Measurements from ENCODE around the gene SLC22A15.

The SLC22A15 gene

DNA sequence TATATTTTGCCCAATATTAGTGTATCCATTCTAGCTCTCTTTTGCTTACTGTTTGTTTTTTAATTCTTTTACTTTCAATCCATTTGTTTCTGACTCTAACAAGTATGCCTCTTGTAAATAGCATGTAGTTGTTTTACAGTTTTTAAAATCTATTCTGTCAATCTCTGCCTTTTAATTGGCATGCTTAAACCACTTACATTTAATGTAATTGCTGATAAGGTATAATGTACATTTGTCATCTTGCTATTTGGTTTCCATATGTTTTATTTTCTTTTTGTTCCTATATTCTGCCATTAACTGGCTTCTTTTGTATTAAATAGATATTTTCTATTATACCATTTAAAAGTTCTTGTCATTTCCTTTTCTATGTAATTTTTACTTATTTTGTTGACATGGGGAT, 118.7 kb downstream of the SLC22A15 start:
- no peaks in the 10 kb centered on the region for H3K4me1 ChIP-seq (ENCODE audit: control extremely low read depth in 1 of 4, control insufficient read depth in 4 of 4, insufficient read depth in 4 of 4, low read length in 3 of 4)
- peaks cover 0 to 49% (median 6%) of the 10 kb centered on the region in 5 experiments for H3K9me3 ChIP-seq (ENCODE audit: control extremely low read depth in 1 of 5, control insufficient read depth in 4 of 5, insufficient read depth in 2 of 5, low read depth in 1 of 5, low read length in 4 of 5)
- H3K27ac ChIP-seq (ENCODE audit: insufficient read depth in 1 of 2, low read depth in 1 of 2, low read length in 2 of 2, poor library complexity in 1 of 2, severe bottlenecking in 2 of 2): no peak overlapping the region
- CTCF ChIA-PET: no interaction called here
- no peaks in the 10 kb centered on the region for H3K36me3 ChIP-seq (ENCODE audit: control insufficient read depth in 4 of 4, insufficient read depth in 4 of 4, low read length in 3 of 4)
- H3K4me3 ChIP-seq (ENCODE audit: control insufficient read depth in 1 of 7, extremely low read depth in 1 of 7, insufficient read depth in 4 of 7, low read depth in 2 of 7, low read length in 6 of 7): no peak overlapping the region
- POLR2A ChIA-PET: no interaction called here
- no peaks in the 10 kb centered on the region for H3K27me3 ChIP-seq (replicated peaks in 2 of 5; ENCODE audit: control insufficient read depth in 4 of 5, insufficient read depth in 5 of 5, low read length in 4 of 5)
- DNase-seq: no peak

DNA sequence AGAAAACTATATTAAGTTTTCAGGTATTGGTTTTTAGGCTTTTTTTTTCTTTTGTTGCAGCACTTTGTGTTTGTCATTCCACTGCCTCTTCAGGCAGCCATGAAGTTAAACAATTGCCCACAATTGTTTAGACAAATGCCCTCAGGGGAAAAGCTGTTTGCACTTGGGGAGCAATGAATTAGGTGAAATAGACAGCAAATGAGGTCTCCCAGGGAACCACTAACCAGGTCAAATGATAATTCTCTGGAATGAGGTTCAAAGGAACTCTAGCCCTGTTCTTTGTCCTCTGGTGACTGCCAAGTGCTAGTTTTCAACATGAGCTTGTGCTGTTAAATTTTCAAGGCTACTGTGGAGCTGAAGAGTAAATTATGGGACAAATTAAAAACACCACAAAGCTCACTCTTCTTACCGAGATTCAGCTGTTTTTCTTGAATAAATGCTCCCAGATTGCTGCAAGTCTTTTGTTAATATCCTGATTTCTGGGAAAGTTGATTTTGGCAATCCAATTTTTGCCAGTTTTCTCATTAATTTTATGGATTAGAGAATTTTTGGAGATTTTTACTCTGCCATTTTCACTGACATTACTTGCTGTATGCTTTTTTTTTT, 119.8 kb downstream of the SLC22A15 start:
- no CpG with 5 or more reads among the region's 1 CpG for WGBS (ENCODE audit: insufficient coverage)
- Histone ChIP-seq H3K4me3 (ENCODE audit: control insufficient read depth in 1 of 7, extremely low read depth in 1 of 7, insufficient read depth in 4 of 7, low read depth in 2 of 7, low read length in 6 of 7) (no peak overlapping the region), H3K9me3 (ENCODE audit: control extremely low read depth in 1 of 5, control insufficient read depth in 4 of 5, insufficient read depth in 2 of 5, low read depth in 1 of 5, low read length in 4 of 5) (peaks cover 0 to 39% (median 6%) of the 10 kb centered on the region in 5 experiments), H3K36me3 (ENCODE audit: control insufficient read depth in 4 of 4, insufficient read depth in 4 of 4, low read length in 3 of 4) (no peaks in the 10 kb centered on the region), H3K4me1 (ENCODE audit: control extremely low read depth in 1 of 4, control insufficient read depth in 4 of 4, insufficient read depth in 4 of 4, low read length in 3 of 4) (no peaks in the 10 kb centered on the region), H3K27me3 (replicated peaks in 2 of 5; ENCODE audit: control insufficient read depth in 4 of 5, insufficient read depth in 5 of 5, low read length in 4 of 5) (no peaks in the 10 kb centered on the region), H3K27ac (ENCODE audit: insufficient read depth in 1 of 2, low read depth in 1 of 2, low read length in 2 of 2, poor library complexity in 1 of 2, severe bottlenecking in 2 of 2) (no peak overlapping the region)
- ChIA-PET POLR2A (no interaction called here), CTCF (no interaction called here)
- DNase-seq: no peak

DNA sequence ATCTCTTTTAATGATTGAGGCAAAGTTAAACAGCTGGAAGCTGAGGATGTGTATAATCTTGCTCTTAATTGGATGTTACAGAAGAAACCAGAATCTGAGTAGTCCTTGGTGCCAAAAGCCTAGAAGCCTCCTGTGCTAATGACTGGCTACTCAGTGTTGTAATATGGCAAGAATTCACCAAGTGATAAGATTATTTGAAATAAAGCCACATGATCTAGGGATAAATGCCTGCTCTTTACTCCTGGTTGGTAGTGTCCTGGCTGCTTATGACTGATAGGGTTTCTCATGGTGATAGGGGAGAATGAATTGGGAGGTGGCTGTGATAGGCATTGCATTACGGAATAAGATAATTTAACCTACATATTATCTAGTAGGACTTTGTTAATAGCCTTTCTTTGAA, 121.3 kb downstream of the SLC22A15 start:
- H3K4me3 ChIP-seq (ENCODE audit: control insufficient read depth in 1 of 7, extremely low read depth in 1 of 7, insufficient read depth in 4 of 7, low read depth in 2 of 7, low read length in 6 of 7): no peak overlapping the region
- no peaks in the 10 kb centered on the region for H3K27me3 ChIP-seq (replicated peaks in 2 of 5; ENCODE audit: control insufficient read depth in 4 of 5, insufficient read depth in 5 of 5, low read length in 4 of 5)
- POLR2A ChIA-PET: no interaction called here
- no peak for DNase-seq
- no peaks in the 10 kb centered on the region for H3K4me1 ChIP-seq (ENCODE audit: control extremely low read depth in 1 of 4, control insufficient read depth in 4 of 4, insufficient read depth in 4 of 4, low read length in 3 of 4)
- no peak overlapping the region for H3K27ac ChIP-seq (ENCODE audit: insufficient read depth in 1 of 2, low read depth in 1 of 2, low read length in 2 of 2, poor library complexity in 1 of 2, severe bottlenecking in 2 of 2)
- no CpG with 5 or more reads among the region's 1 CpG for whole genome bisulfite sequencing (ENCODE audit: insufficient coverage)
- H3K9me3 ChIP-seq (ENCODE audit: control extremely low read depth in 1 of 5, control insufficient read depth in 4 of 5, insufficient read depth in 2 of 5, low read depth in 1 of 5, low read length in 4 of 5): peaks cover 0 to 23% (median 3%) of the 10 kb centered on the region in 5 experiments
- CTCF ChIA-PET: no interaction called here
- no peaks in the 10 kb centered on the region for H3K36me3 ChIP-seq (ENCODE audit: control insufficient read depth in 4 of 4, insufficient read depth in 4 of 4, low read length in 3 of 4)

GRCh38 chr1:116099379-116099778, 123.1 kb downstream of the SLC22A15 start:
- CTCF ChIA-PET: interaction anchor here (0.9 kb wide), 1 partner anchor 69 kb away, joined by 3 read pairs; no protein-coding TSS in a partner anchor

DNA sequence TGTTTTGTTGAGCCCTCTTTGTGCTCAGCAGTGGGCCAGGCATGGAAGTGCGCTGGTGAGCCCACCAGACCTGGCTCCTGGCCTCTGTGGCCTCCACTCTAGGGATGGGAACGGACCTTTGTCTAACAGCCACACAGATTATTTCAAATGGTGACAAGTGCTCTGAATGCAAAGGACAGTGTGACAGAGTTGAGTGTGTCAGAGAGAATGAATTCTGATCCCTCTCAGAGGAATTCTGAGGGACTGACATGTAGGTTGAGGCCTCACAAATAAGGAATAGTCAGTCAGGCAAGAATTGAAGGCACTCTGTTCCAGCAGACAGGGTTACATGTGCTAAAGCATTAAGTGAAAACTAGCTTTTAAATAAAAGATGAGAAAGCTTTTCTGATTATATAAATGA, 123.6 kb downstream of the SLC22A15 start:
- ChIA-PET POLR2A (interaction anchor here (0.6 kb wide), 1 partner anchor 179 kb away, joined by 3 read pairs; no protein-coding TSS in a partner anchor), CTCF (no interaction called here)
- H3K4me1 ChIP-seq (ENCODE audit: control extremely low read depth in 1 of 4, control insufficient read depth in 4 of 4, insufficient read depth in 4 of 4, low read length in 3 of 4): no peaks in the 10 kb centered on the region
- peaks cover 0 to 11% (median 0%) of the 10 kb centered on the region in 5 experiments for H3K9me3 ChIP-seq (ENCODE audit: control extremely low read depth in 1 of 5, control insufficient read depth in 4 of 5, insufficient read depth in 2 of 5, low read depth in 1 of 5, low read length in 4 of 5)
- H3K36me3 ChIP-seq (ENCODE audit: control insufficient read depth in 4 of 4, insufficient read depth in 4 of 4, low read length in 3 of 4): no peaks in the 10 kb centered on the region
- no peak for DNase-seq
- H3K27me3 ChIP-seq (replicated peaks in 2 of 5; ENCODE audit: control insufficient read depth in 4 of 5, insufficient read depth in 5 of 5, low read length in 4 of 5): no peaks in the 10 kb centered on the region
- no peak overlapping the region for H3K27ac ChIP-seq (ENCODE audit: insufficient read depth in 1 of 2, low read depth in 1 of 2, low read length in 2 of 2, poor library complexity in 1 of 2, severe bottlenecking in 2 of 2)
- 100% methylated on average over 2 of the region's 2 CpGs for WGBS (ENCODE audit: insufficient coverage)
- no peak overlapping the region for H3K4me3 ChIP-seq (ENCODE audit: control insufficient read depth in 1 of 7, extremely low read depth in 1 of 7, insufficient read depth in 4 of 7, low read depth in 2 of 7, low read length in 6 of 7)

More at GRCh38 chr1:116099379-116099778, 123.1 kb downstream of the SLC22A15 start:
- Histone ChIP-seq H3K9me3 (ENCODE audit: control extremely low read depth in 1 of 5, control insufficient read depth in 4 of 5, insufficient read depth in 2 of 5, low read depth in 1 of 5, low read length in 4 of 5) (peaks cover 0 to 15% (median 0%) of the 10 kb centered on the region in 5 experiments), H3K36me3 (ENCODE audit: control insufficient read depth in 4 of 4, insufficient read depth in 4 of 4, low read length in 3 of 4) (no peaks in the 10 kb centered on the region), H3K27me3 (replicated peaks in 2 of 5; ENCODE audit: control insufficient read depth in 4 of 5, insufficient read depth in 5 of 5, low read length in 4 of 5) (no peaks in the 10 kb centered on the region), H3K4me1 (ENCODE audit: control extremely low read depth in 1 of 4, control insufficient read depth in 4 of 4, insufficient read depth in 4 of 4, low read length in 3 of 4) (no peaks in the 10 kb centered on the region), H3K27ac (ENCODE audit: insufficient read depth in 1 of 2, low read depth in 1 of 2, low read length in 2 of 2, poor library complexity in 1 of 2, severe bottlenecking in 2 of 2) (no peak overlapping the region), H3K4me3 (ENCODE audit: control insufficient read depth in 1 of 7, extremely low read depth in 1 of 7, insufficient read depth in 4 of 7, low read depth in 2 of 7, low read length in 6 of 7) (no peak overlapping the region)
- no peak for DNase-seq
- WGBS (ENCODE audit: insufficient coverage): 95% methylated on average over 4 of the region's 4 CpGs
- POLR2A ChIA-PET: interaction anchor here (0.6 kb wide), 1 partner anchor 179 kb away, joined by 3 read pairs; no protein-coding TSS in a partner anchor

DNA sequence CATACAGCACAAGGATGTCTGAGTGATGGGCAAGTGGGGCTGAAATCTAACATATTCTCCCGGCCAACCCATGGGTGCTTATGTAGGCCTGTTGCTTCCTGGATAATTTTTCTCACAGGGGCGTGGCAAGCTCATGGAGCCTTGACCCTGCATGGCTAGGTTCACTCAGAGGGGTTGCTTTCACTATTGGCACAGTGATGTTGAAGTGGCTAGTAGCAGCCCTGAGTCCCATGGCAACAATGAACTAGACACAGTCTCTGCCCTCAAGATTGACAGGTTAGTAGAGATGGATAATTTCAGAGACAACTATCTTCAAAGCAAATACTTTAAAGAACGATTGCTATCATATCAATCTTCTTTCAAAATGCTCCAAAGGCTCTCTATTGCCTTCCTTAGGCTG, 128.4 kb downstream of the SLC22A15 start:
- peaks cover 0 to 2% (median 0%) of the 10 kb centered on the region in 5 experiments for H3K9me3 ChIP-seq (ENCODE audit: control extremely low read depth in 1 of 5, control insufficient read depth in 4 of 5, insufficient read depth in 2 of 5, low read depth in 1 of 5, low read length in 4 of 5)
- DNase-seq: no peak
- ChIA-PET POLR2A (no interaction called here), CTCF (no interaction called here)
- H3K27me3 ChIP-seq (replicated peaks in 2 of 5; ENCODE audit: control insufficient read depth in 4 of 5, insufficient read depth in 5 of 5, low read length in 4 of 5): no peaks in the 10 kb centered on the region
- WGBS (ENCODE audit: insufficient coverage): 97% methylated on average over 3 of the region's 3 CpGs
- H3K4me3 ChIP-seq (ENCODE audit: control insufficient read depth in 1 of 7, extremely low read depth in 1 of 7, insufficient read depth in 4 of 7, low read depth in 2 of 7, low read length in 6 of 7): no peak overlapping the region
- H3K27ac ChIP-seq (ENCODE audit: insufficient read depth in 1 of 2, low read depth in 1 of 2, low read length in 2 of 2, poor library complexity in 1 of 2, severe bottlenecking in 2 of 2): no peak overlapping the region
- H3K4me1 ChIP-seq (ENCODE audit: control extremely low read depth in 1 of 4, control insufficient read depth in 4 of 4, insufficient read depth in 4 of 4, low read length in 3 of 4): no peaks in the 10 kb centered on the region
- no peaks in the 10 kb centered on the region for H3K36me3 ChIP-seq (ENCODE audit: control insufficient read depth in 4 of 4, insufficient read depth in 4 of 4, low read length in 3 of 4)

GRCh38 chr1:116105996-116106395, 129.7 kb downstream of the SLC22A15 start:
- WGBS (ENCODE audit: insufficient coverage): 71% methylated on average over 1 of the region's 2 CpGs

More at GRCh38 chr1:116105996-116106395, 129.7 kb downstream of the SLC22A15 start:
- POLR2A ChIA-PET: no interaction called here
- H3K4me1 ChIP-seq (ENCODE audit: control extremely low read depth in 1 of 4, control insufficient read depth in 4 of 4, insufficient read depth in 4 of 4, low read length in 3 of 4): no peaks in the 10 kb centered on the region
- H3K4me3 ChIP-seq (ENCODE audit: control insufficient read depth in 1 of 7, extremely low read depth in 1 of 7, insufficient read depth in 4 of 7, low read depth in 2 of 7, low read length in 6 of 7): no peak overlapping the region
- no peaks in the 10 kb centered on the region for H3K27me3 ChIP-seq (replicated peaks in 2 of 5; ENCODE audit: control insufficient read depth in 4 of 5, insufficient read depth in 5 of 5, low read length in 4 of 5)
- no peaks in the 10 kb centered on the region for H3K36me3 ChIP-seq (ENCODE audit: control insufficient read depth in 4 of 4, insufficient read depth in 4 of 4, low read length in 3 of 4)
- CTCF ChIA-PET: interaction anchor here (0.6 kb wide), 1 partner anchor 310 kb away, joined by 3 read pairs; no protein-coding TSS in a partner anchor
- DNase-seq: no peak
- peaks cover 0 to 2% (median 0%) of the 10 kb centered on the region in 5 experiments for H3K9me3 ChIP-seq (ENCODE audit: control extremely low read depth in 1 of 5, control insufficient read depth in 4 of 5, insufficient read depth in 2 of 5, low read depth in 1 of 5, low read length in 4 of 5)
- no peak overlapping the region for H3K27ac ChIP-seq (ENCODE audit: insufficient read depth in 1 of 2, low read depth in 1 of 2, low read length in 2 of 2, poor library complexity in 1 of 2, severe bottlenecking in 2 of 2)

All from common myeloid progenitor, CD34-positive (primary cell).